ENCODE data around the gene FZD2. TPM values are rescaled to one million over a fixed set of nuclear protein-coding genes. Genes with fewer than 3 reads are reported as not detected.

Gene FZD2
- total RNA-seq, 1 experiment from 2014 or later = 11.6 TPM

- DNase-seq (no peak), ATAC-seq (no peak)
- intact Hi-C loops (cut with micrococcal nuclease) = no loop called here
- no peak overlapping the region for H3K27ac ChIP-seq (ENCODE audit: low read length)
- ChIA-PET POLR2A (ENCODE audit: unreplicated experiment) (no interaction called here), CTCF (no interaction called here)
- H3K79me2 ChIP-seq (ENCODE audit: low read length) = no peaks in the 10 kb centered on the region
- H3K9ac ChIP-seq (ENCODE audit: low read length) = no peak overlapping the region
- TF ChIP-seq CTCF (conservative IDR thresholded peaks at IDR 0.05; ENCODE audit: low read depth, low read length) = no peak
- no peak for TF ChIP-seq EZH2 (IDR thresholded peaks at IDR 0.05; ENCODE audit: low read length, unreplicated experiment)
- no peak for TF ChIP-seq EZH2phosphoT487 (IDR thresholded peaks at IDR 0.05; ENCODE audit: borderline replicate concordance, low read length)
- peaks cover 14% of the 10 kb centered on the region for H3K4me1 ChIP-seq (ENCODE audit: insufficient read depth, low read length)
- H3K9me3 ChIP-seq (ENCODE audit: low read length) = no peaks in the 10 kb centered on the region
- no peak overlapping the region for H3K4me3 ChIP-seq (ENCODE audit: low read length)
- H4K20me1 ChIP-seq (ENCODE audit: low read length) = no peaks in the 10 kb centered on the region
- BruUV-seq (replicated peaks) = no TSS peak
- H2AFZ ChIP-seq (ENCODE audit: low read length) = no peak overlapping the region
- H3K9me2 ChIP-seq (replicated peaks; ENCODE audit: low read length) = no peaks in the 10 kb centered on the region
- H3F3A ChIP-seq (ENCODE audit: low read length, unreplicated experiment) = no peaks in the 10 kb centered on the region
- H3K27me3 ChIP-seq (ENCODE audit: low read length) = no peaks in the 10 kb centered on the region
- no peaks in the 10 kb centered on the region for H3K36me3 ChIP-seq (ENCODE audit: low read depth, low read length)
- H3K4me2 ChIP-seq (ENCODE audit: low read length) = no peak overlapping the region
Observed at GRCh38 chr17:44602970-44603369, 45.7 kb downstream of the FZD2 start.

GRCh38 chr17:44604116-44604761 is 47.0 kb downstream of the FZD2 start:
- ChIA-PET POLR2A (ENCODE audit: unreplicated experiment) (no interaction called here), CTCF (no interaction called here)
- BruUV-seq (replicated peaks) = no TSS peak
- Histone ChIP-seq H2AFZ (ENCODE audit: low read length) (no peak overlapping the region), H3K9me2 (replicated peaks; ENCODE audit: low read length) (no peaks in the 10 kb centered on the region), H3K4me3 (ENCODE audit: low read length) (no peak overlapping the region), H3K4me1 (ENCODE audit: insufficient read depth, low read length) (peaks cover 11% of the 10 kb centered on the region), H3K36me3 (ENCODE audit: low read depth, low read length) (no peaks in the 10 kb centered on the region), H3F3A (ENCODE audit: low read length, unreplicated experiment) (no peaks in the 10 kb centered on the region), H3K4me2 (ENCODE audit: low read length) (no peak overlapping the region), H3K9me3 (ENCODE audit: low read length) (no peaks in the 10 kb centered on the region), H3K27me3 (ENCODE audit: low read length) (no peaks in the 10 kb centered on the region), H3K79me2 (ENCODE audit: low read length) (no peaks in the 10 kb centered on the region), H3K27ac (ENCODE audit: low read length) (no peak overlapping the region), H4K20me1 (ENCODE audit: low read length) (no peaks in the 10 kb centered on the region), H3K9ac (ENCODE audit: low read length) (no peak overlapping the region)
- DNase-seq (no peak), ATAC-seq (no peak)
- intact Hi-C loops (cut with micrococcal nuclease) = no loop called here
- no peak for TF ChIP-seq EZH2phosphoT487 (IDR thresholded peaks at IDR 0.05; ENCODE audit: borderline replicate concordance, low read length)

- Histone ChIP-seq H4K20me1 (ENCODE audit: low read length) (no peaks in the 10 kb centered on the region), H3K27me3 (ENCODE audit: low read length) (no peaks in the 10 kb centered on the region), H3F3A (ENCODE audit: low read length, unreplicated experiment) (no peaks in the 10 kb centered on the region), H2AFZ (ENCODE audit: low read length) (no peak overlapping the region), H3K9me2 (replicated peaks; ENCODE audit: low read length) (no peaks in the 10 kb centered on the region), H3K27ac (ENCODE audit: low read length) (no peak overlapping the region), H3K4me3 (ENCODE audit: low read length) (no peak overlapping the region), H3K9ac (ENCODE audit: low read length) (no peak overlapping the region), H3K4me2 (ENCODE audit: low read length) (no peak overlapping the region), H3K79me2 (ENCODE audit: low read length) (no peaks in the 10 kb centered on the region), H3K36me3 (ENCODE audit: low read depth, low read length) (no peaks in the 10 kb centered on the region), H3K9me3 (ENCODE audit: low read length) (no peaks in the 10 kb centered on the region), H3K4me1 (ENCODE audit: insufficient read depth, low read length) (peaks cover 4% of the 10 kb centered on the region)
- DNase-seq (no peak), ATAC-seq (no peak)
- TF ChIP-seq EZH2phosphoT487 (IDR thresholded peaks at IDR 0.05; ENCODE audit: borderline replicate concordance, low read length) (no peak), CTCF (conservative IDR thresholded peaks at IDR 0.05; ENCODE audit: low read depth, low read length) (no peak), EZH2 (IDR thresholded peaks at IDR 0.05; ENCODE audit: low read length, unreplicated experiment) (no peak)
- BruUV-seq (replicated peaks) = no TSS peak
- intact Hi-C loops (cut with micrococcal nuclease) = no loop called here
- POLR2A ChIA-PET (ENCODE audit: unreplicated experiment) = no interaction called here
- CTCF ChIA-PET = no interaction called here
Observed at GRCh38 chr17:44604768-44605485, 47.6 kb downstream of the FZD2 start.

Data from PC-3 (cell line).